GM12801 (cell line): ENCODE data around the gene IL21R.

Experiments
- CTCF ChIP-seq: IDR thresholded peaks from one replicate; pipeline ENCODE4 v1.5.1; 2011; ENCODE audit warnings: control low read depth; ENCODE audit not compliant: insufficient read length; ENCODE audit errors: extremely low read depth

The IL21R gene

GRCh38 chr16:27426423-27427408 is 24.7 kb downstream of the IL21R start:
- TF ChIP-seq CTCF: no peak

- no peak for TF ChIP-seq CTCF
Measured at GRCh38 chr16:27427538-27427937, 25.6 kb downstream of the IL21R start.

GRCh38 chr16:27428026-27428785 is 26.2 kb downstream of the IL21R start:
- TF ChIP-seq CTCF: no peak

- TF ChIP-seq CTCF: no peak
Measured at GRCh38 chr16:27429330-27429871, 27.4 kb downstream of the IL21R start.

GRCh38 chr16:27429981-27430441 is 28.0 kb downstream of the IL21R start:
- TF ChIP-seq CTCF: no peak

- TF ChIP-seq CTCF: no peak
Measured at GRCh38 chr16:27430512-27430911, 28.5 kb downstream of the IL21R start.

GRCh38 chr16:27430923-27431484 is 29.0 kb downstream of the IL21R start:
- TF ChIP-seq CTCF: no peak
